GM19238 (cell line): Measurements from ENCODE around the gene HSFX1.
"Not testable (repeated sequence)": the region's sequence is repeated elsewhere in the genome, so short reads cannot be mapped to it uniquely, and the experiment has no call there.

Experiments used
- DNase-seq: peaks from one replicate; pipeline ENCODE4 v3.0.0; 2011; ENCODE audit warnings: low spot score; ENCODE audit not compliant: insufficient read length

Gene HSFX1

GRCh38 chrX:149773768-149774167 lies at the start of gene HSFX1:
HSFX1 (plus strand) TSS chrX:149774068; CDS start chrX:149774682, 614 bp downstream.
- DNase-seq = not testable (repeated sequence)

DNA sequence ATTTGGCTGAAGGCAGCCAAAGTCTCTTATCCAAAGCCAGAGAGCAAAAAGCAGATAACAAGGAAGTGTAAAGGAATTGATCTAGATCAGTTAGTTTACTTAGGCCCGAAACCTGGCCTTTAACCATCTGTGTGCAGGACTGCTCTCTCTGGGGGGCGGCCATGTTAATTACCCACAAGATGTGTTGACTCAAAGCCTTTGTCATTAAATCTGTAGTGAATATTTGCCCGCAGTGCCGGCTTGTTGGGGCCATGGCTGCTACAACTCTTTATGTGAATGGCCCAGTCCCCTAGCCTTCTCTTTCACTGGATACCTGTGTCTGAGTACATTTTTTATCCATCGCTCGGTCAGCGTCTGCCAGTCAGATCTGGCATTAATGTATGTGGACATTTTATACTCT lies 46.6 kb upstream of the HSFX1 start:
- not testable (repeated sequence) for DNase-seq

DNA sequence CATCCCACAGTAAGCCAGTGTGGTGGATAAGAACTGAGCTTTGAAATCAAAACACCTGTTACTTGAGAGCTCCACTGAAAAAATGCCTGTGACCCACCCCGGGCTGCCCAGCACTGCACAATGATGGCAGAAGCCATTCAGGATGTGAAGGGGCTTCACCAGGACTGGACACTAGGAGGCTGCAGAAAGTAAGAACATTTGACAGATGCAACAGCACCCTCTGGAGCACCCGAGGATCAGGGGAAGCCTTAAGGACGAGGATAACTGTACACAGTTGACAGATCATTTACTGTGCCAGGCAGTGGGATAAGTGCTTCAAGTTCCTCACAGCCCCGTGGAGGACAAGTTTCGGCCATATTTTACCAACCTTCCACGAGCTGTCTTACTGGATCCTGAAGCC lies 31.6 kb upstream of the HSFX1 start:
- DNase-seq = not testable (repeated sequence)

DNA sequence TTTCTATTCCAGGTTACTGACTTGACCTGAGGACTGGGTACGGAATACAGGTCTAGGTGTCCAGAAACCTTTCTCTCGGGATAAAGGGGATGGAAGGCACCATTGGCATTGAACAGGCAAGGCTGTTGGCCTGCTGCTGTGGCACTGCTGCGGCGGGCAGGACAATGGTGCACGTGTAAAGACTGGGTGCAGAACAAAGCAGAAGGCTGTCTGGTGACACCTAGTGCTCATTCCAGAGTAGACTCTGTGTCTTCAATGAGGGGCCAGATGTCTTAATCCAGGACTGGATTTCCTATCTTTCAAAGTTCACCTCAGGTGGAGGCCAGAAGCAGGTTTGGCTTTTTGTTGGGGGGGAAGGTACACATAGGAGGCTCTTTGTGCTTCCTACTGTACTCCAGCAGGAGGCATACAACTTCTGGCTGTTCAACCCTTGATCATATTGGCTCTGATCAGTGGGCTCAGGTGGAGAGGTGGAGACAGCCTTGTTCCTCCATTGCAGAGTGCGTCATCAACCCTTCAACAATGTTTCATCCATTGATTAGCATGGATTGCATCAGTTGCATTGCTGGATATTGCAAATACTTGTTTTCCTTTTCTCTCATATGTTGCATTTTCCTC lies 27.4 kb upstream of the HSFX1 start:
- DNase-seq = not testable (repeated sequence)

- no peak for DNase-seq
These were observed 16.4 kb upstream of the HSFX1 start for GRCh38 chrX:149757206-149758067.

GRCh38 chrX:149758068-149758714 lies 15.7 kb upstream of the HSFX1 start:
- DNase-seq = no peak

- DNase-seq = not testable (repeated sequence)
These were observed 15.2 kb upstream of the HSFX1 start for GRCh38 chrX:149758715-149759078.

GRCh38 chrX:149759824-149760223 lies 14.0 kb upstream of the HSFX1 start:
- no peak for DNase-seq

GRCh38 chrX:149760965-149761364 lies 12.9 kb upstream of the HSFX1 start:
- DNase-seq = no peak

DNA sequence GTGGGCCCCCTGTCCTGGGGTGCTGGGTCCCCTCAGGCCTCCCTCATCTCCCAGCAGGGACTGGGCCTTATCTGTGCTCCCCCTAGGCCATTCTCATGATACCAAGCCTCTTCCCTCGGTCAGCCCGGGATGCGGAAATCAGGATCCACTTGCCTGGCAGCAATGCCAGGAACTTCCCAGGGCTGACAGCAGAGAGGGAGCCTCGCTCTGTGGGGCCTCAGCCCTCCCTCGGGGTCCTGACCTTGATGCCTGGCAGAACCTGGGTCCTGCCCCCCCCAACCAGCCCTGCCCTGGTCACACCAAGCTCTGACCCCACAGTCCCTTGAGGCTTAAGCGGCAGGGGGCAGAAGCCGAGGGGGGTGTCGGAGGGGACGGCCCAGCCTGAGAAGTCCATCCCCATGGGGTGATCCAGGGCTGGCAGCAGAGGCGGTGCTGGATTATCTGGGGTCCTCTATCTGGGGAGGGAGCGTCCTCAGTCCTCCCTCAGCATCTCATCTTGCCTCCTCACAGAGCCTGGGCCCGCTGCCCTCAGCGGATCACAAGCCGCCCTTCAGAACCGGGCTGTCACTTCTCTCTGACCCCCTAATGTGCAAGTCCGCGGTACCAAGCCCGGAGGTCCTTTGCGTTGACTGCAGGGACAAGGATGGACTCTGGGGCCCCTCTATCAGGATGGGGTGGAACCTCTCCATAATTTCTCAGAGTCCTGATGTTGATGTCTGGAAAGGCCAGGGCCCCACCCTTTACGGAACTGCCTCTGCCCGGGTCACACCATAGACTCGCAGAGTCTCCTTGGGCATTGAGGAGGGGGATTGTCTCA lies 11.8 kb upstream of the HSFX1 start:
- not testable (repeated sequence) for DNase-seq

- DNase-seq = no peak
These were observed 10.9 kb upstream of the HSFX1 start for GRCh38 chrX:149762696-149763614.

GRCh38 chrX:149770344-149770743 lies 3.5 kb upstream of the HSFX1 start:
- DNase-seq = not testable (repeated sequence)

DNA sequence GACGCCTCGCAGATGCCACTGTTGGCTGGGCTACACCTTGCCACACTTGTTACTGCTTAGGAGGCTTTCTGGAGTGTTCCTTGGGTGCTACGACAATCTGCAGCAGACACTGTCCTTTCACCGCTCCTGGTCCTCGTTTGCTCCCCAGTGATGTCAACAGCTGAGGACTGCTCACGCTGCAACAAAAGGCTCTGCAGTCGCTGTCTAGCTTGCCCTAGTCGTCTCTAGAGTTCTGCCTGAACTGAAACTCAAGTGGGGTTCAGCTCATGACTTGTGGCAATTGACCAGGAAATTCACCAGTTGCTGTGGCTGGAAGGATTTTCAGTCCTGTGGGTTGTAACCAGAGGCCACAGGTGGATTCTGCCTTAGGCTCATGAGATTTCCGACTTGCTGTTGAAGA lies 842 bp upstream of the HSFX1 start:
- DNase-seq = not testable (repeated sequence)

- not testable (repeated sequence) for DNase-seq
These were observed 4.1 kb downstream of the HSFX1 start for GRCh38 chrX:149777999-149778398.

GRCh38 chrX:149781727-149782126 lies 7.9 kb downstream of the HSFX1 start, which contains the start of gene MAGEA9:
MAGEA9 (plus strand) TSS chrX:149781930; CDS start chrX:149786211, 4,281 bp downstream.
- not testable (repeated sequence) for DNase-seq

GRCh38 chrX:149795531-149795930 lies 21.7 kb downstream of the HSFX1 start:
- not testable (repeated sequence) for DNase-seq

- no peak for DNase-seq
These were observed 25.3 kb downstream of the HSFX1 start for GRCh38 chrX:149799095-149799714.

DNA sequence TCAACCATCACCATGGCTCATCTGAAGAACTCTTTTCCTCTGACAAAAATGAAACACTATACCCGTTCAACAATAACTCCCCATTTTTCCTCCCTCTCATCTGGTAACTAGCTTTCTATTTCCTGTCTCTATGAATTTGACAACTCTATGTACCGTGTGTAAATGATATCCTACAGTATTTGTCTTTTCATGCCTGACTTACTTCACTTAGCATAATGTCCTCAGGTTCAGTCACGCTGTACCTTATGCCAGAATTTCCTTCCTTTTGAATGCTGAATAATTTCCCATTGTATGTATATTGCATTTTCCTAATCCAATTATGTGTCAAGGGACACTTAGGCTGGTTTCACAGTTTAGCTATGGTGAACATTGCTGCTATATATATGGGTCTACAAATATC lies 26.1 kb downstream of the HSFX1 start:
- no peak for DNase-seq

DNA sequence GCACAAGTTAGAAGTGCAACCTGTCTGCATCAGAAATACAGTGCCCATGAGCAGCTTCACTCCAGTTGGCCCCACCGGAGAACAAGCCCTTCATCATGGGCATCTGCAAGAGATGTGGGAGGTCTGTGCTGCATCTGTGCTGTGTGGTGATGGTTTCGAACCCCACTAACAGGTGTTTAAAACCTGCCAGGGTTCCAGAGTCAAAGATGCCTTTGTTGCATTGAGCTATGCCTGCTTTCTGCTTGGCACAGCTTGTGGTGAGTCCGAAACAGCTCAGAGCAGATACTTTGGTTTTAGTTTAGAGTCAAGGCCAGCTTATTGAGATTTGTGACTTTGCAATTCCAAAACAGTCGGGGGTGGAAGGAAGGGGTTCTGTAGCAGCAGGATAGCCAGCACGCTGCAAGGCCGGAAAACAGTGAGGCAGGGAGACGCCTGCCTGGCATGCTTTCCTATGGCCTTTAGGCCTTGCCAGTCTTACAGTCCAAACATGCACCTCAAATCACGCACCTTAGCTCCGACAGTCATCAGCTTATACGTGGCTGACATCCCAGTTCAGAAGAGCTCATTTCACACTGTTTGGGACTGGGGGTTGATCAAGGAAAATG lies 29.7 kb downstream of the HSFX1 start:
- no peak for DNase-seq
